GM13976 (cell line): ENCODE data around the gene LETM1.

Experiments used
- DNase-seq: peaks from one replicate; pipeline ENCODE4 v3.0.0; 2012; ENCODE audit warnings: low spot score
- in situ Hi-C: fragments of 300-500 bp; cut with MboI; formaldehyde crosslinking; loops from one replicate; pipeline ENCODE4 v1.12.0; 2022; ENCODE audit warnings: low sequenced_read_pairs, mixed read lengths, inconsistent platforms; ENCODE audit not compliant: unreplicated experiment
- TF ChIP-seq, protein P1 (sequence below): IDR thresholded peaks from 2 replicates; pipeline ENCODE4 v1.5.1; 2012; ENCODE audit warnings: borderline replicate concordance, mild to moderate bottlenecking; ENCODE audit not compliant: insufficient read depth; ENCODE audit errors: extremely low read depth, missing control alignments, control extremely low read depth

The LETM1 gene

DNA sequence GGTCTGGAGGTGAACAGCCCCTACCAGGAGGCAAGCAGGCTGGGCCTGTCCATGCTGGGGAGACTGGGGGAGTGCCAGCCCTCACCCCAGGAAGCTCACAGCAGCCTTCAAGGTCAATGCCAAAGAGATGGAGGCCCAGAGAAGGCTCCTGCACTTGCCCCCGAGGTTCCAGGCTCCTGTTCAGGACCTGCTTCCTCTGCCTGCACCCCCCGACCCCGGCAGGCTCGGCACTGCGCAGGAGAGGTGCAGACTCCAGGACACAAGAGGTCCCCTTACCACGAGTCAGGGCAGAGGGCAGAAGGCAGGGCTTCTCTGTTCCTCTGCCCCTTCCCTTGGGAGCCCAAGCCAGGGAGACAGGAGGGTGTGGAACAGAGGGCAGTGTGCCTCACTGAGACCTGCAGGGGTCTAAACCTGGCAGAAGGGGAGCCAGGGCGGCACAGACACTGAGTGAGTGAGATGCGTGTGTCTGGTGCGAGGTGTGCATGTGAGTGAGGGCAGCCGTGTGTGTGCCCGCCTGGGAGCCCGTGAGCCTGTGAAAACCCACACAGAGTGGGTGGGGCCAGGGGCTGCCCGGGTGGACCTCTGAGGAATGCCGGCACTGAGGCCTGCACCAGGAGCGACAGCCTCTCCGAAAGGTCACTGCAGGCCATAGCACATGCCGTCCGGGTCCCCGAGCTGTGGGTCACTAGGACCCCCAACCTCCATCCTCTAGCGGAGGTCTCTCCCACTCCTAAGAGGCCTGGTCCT is 93.5 kb downstream of the LETM1 start:
- DNase-seq, result no peak
- TF ChIP-seq, protein P1, sequence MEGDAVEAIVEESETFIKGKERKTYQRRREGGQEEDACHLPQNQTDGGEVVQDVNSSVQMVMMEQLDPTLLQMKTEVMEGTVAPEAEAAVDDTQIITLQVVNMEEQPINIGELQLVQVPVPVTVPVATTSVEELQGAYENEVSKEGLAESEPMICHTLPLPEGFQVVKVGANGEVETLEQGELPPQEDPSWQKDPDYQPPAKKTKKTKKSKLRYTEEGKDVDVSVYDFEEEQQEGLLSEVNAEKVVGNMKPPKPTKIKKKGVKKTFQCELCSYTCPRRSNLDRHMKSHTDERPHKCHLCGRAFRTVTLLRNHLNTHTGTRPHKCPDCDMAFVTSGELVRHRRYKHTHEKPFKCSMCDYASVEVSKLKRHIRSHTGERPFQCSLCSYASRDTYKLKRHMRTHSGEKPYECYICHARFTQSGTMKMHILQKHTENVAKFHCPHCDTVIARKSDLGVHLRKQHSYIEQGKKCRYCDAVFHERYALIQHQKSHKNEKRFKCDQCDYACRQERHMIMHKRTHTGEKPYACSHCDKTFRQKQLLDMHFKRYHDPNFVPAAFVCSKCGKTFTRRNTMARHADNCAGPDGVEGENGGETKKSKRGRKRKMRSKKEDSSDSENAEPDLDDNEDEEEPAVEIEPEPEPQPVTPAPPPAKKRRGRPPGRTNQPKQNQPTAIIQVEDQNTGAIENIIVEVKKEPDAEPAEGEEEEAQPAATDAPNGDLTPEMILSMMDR, result no peak
- in situ Hi-C loops, result no loop called here
